ENCODE data around the gene CADPS.

The CADPS gene

GRCh38 chr3:62481962-62482361, 393.3 kb downstream of the CADPS start:
- no peak for DNase-seq

- no peak for DNase-seq
These were observed 395.2 kb downstream of the CADPS start for GRCh38 chr3:62480056-62480455.

- no peak for DNase-seq
These were observed 395.9 kb downstream of the CADPS start for GRCh38 chr3:62479326-62479725.

GRCh38 chr3:62475306-62475705, 399.9 kb downstream of the CADPS start:
- DNase-seq = no peak

GRCh38 chr3:62467966-62468722, 407.1 kb downstream of the CADPS start:
- no peak for DNase-seq

GRCh38 chr3:62462788-62463187, 412.4 kb downstream of the CADPS start:
- no peak for DNase-seq

- DNase-seq = no peak
These were observed 413.0 kb downstream of the CADPS start for GRCh38 chr3:62462104-62462762.

GRCh38 chr3:62454916-62455315, 420.3 kb downstream of the CADPS start:
- no peak for DNase-seq

- no peak for DNase-seq
These were observed 421.8 kb downstream of the CADPS start for GRCh38 chr3:62453448-62453847.

- DNase-seq = no peak
These were observed 423.9 kb downstream of the CADPS start for GRCh38 chr3:62451211-62451887.

- no peak for DNase-seq
These were observed 428.8 kb downstream of the CADPS start for GRCh38 chr3:62446337-62446940.

GRCh38 chr3:62445275-62445674, 429.9 kb downstream of the CADPS start:
- peak; percentile 9 for DNase-seq

GRCh38 chr3:62439978-62440377, 435.2 kb downstream of the CADPS start:
- no peak for DNase-seq

- no peak for DNase-seq
These were observed 435.9 kb downstream of the CADPS start for GRCh38 chr3:62439176-62439813.

- no peak for DNase-seq
These were observed 438.4 kb downstream of the CADPS start for GRCh38 chr3:62436785-62437184.

GRCh38 chr3:62433396-62433795, 441.8 kb downstream of the CADPS start:
- DNase-seq = no peak

- no peak for DNase-seq
These were observed 454.0 kb downstream of the CADPS start for GRCh38 chr3:62421207-62421606.

GRCh38 chr3:62416144-62416543, 459.1 kb downstream of the CADPS start:
- no peak for DNase-seq

GRCh38 chr3:62415312-62415801, 459.9 kb downstream of the CADPS start:
- DNase-seq = no peak

- no peak for DNase-seq
These were observed 460.4 kb downstream of the CADPS start for GRCh38 chr3:62414786-62415185.

- no peak for DNase-seq
These were observed 461.5 kb downstream of the CADPS start for GRCh38 chr3:62413687-62414086.

- no peak for DNase-seq
These were observed 468.3 kb downstream of the CADPS start for GRCh38 chr3:62406945-62407344.

GRCh38 chr3:62405566-62405965, 469.6 kb downstream of the CADPS start:
- no peak for DNase-seq

Measured in HCEC 1CT (cell line).